Activated CD4-positive, CD25-positive, alpha-beta regulatory T cell treated with anti-CD3 and anti-CD28 coated beads, Interleukin-2, amount 50 U/mL, for 72 hours (primary cell): ENCODE data around the gene YES1.

ENCODE experiments used
- DNase-seq: peaks from one replicate; pipeline ENCODE4 v3.0.0; 2021

YES1 gene

DNA sequence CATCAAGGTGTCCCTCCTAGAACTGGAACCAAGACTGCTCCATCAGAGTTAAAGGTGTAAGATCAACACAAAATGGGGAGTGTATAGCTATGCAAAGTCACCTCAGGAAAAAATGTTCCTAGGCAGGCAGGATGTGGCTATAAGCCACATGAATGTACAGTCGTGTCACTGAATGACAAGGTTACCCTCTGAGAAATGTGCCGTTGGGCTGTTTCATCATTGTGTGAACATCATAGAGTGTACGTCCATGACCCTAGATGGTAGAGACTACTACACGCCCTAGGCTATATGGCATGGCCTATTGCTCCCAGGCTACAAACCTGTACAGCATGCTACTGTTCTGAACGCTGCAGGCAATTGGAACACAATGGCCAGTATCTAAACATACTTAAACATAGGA, 130.1 kb downstream of the YES1 start:
- DNase-seq: no peak

DNA sequence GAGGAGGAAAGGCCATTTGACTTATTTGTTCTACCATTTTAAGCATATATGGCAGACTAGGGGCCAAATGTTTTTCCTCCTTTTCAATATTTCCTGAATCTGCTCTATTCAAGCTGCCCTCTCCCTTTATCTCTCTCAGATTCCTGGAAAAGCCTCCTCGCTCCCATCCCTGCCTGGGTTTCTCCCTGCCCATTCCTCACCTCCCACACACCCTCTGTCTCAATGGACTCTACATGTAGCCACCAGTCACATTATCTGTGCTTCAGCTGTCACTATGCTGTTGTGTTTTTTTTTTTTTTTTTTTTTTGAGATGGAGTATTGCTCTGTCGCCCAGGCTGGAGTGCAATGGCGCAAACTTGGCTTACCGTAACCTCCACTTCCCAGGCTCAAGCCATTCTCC, 131.7 kb downstream of the YES1 start:
- no peak for DNase-seq

DNA sequence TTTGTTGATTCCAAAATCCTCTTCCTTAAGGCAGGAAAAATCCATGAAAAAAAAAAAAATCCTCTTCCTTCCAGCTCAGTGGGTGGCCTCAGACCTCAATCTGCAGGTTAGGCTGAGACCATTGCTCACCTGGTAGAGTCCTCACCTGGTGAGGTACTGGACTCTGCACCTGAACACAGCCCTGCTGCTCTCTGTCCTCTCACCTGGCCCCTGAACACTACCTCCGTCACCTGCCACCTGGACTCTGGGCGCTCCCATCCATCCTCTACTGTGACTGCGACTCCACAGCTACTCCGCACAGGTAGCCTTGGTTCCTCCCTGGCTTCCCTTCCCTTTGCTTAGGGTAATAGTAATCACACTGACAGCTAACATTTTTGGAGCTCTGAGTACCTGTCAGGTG, 132.5 kb downstream of the YES1 start:
- DNase-seq: no peak

DNA sequence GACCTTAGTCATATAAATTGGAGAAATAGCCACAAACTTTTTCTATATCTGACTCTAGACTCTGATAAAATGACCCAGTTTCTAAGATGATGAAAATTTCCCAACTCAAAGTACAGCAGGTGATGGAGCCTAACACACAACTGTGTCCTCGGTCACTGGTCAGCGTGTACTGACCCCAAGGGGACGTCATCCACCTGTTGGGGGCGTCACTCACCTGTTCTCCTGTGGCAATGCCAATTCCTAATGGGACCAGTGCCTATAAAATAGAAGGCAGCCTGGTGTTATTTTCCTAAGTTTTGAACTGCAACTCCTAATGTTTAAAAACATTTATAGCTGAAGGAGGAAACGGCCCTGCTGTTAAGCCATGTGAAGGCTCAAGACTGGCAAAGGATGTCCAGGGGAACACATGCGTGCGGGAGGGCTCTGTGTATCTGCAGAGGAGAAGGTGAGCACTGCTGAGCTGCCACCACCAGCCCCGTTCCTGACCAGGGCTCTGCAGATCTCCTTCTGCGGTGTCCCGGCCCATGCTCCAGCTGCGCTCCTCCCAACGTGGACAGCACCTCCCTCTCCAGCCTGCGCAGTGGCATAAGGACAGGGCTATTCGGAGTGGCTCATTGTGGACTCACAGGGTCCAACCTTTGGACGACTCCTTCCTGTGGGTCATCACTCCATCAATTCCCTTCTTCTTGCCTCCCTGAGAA, 133.4 kb downstream of the YES1 start:
- no peak for DNase-seq

DNA sequence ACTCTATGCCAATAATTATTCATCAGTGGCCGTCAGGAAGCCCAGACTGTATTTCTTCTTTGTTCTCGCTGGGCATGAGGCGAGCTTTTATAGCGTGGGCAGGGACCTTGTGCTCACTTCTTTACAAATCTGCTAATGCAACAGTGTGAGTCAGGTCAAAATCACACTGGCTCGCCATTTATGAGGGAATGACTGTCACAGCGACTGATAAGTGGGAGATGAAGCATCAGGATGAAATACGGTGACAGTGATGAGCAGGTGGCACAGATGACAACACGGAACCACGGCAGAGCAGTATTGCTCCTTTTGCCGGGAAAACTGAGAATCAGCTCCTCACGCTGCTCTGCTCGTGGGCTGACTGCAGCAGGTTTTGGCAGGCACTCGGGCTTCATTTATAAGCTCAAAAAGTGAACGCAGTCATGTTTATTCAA, 134.1 kb downstream of the YES1 start:
- DNase-seq: no peak

DNA sequence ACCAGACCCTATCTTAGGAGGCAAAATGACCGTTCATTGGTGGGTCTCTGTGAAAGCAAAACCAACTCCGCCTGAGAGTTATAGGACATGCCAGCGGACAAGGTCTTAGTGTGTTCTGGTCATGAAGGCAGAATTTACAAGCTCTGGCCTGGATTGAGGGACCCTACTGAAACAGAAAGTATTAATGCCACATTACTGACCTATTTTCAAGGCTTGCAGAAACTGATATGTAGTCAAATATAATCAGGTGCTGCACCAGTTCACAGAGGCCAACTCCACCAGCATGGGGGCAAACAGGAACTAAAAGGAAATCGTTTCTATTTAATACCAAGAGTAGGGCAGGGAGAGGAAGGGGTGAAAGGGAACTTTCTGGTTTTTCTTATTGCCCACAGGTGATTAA, 134.9 kb downstream of the YES1 start:
- no peak for DNase-seq

DNA sequence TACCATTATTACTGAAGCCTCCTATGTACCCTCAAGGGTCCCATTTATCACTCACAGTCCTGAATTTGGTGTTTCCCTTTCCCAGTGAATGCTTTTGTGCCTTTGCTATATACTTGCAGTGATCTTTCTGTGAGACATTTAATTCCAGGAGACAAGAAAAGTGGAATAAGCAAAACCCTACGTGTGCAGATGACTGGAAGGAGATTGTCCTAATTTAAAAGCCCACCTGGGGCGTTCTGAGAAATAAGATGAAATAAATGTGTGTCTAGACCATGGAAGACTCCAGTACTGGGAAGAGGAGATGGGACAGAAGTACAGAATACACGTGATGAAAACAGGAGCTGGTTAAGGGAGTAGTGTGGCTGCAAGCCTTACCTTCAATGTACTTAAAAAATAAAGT, 135.3 kb downstream of the YES1 start:
- DNase-seq: no peak

DNA sequence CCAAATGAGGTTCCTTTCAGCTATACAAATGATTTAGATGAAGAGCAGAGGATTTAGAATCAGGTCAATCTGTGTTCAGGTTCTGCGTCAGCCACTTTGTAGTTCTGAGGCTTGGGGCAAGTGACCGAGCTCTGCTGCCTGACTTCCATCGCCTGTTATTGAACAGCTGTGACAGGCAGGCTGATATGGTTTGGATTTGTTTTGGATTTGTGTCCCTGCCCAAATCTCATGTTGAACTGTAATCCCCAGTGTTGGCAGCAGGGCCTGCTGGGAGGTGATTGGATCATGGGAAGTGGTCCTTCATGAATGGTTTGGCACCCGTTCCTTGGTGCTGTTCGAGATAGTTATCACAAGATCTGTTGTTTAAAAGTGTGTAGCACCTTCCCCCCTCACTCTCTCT, 136.0 kb downstream of the YES1 start:
- no peak for DNase-seq

DNA sequence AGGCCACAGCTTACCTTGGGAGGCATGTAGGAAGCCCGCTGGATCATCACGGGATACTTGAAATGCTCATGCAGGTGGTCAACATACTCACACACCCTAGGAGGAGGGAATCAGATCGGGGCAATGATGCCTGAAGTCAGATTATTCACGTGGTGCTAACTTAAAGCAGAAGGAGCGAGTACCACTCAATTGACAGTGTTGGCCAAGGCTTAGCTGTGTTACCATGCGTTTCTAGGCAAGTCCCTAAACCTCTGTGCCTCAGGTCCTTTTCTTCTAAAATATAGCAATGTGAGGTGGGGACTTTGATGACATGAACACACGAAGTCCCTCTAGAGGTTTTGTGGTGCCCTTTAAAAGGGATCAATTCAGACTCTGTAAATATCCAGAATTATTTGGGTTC, 136.7 kb downstream of the YES1 start:
- no peak for DNase-seq

DNA sequence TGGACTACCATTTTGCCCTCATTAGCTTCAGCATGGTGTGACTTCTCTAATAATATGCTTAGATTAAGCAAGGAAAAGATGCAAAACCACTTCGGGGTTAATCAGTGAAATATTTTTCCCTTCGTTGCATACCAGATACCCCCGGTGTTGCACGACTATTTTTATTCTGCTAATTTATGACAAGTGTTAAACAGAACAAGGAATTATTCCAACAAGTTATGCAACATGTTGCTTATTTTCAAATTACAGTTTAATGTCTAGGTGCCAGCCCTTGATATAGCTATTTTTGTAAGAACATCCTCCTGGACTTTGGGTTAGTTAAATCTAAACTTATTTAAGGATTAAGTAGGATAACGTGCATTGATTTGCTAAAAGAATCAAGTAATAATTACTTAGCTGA, 138.3 kb downstream of the YES1 start:
- no peak for DNase-seq

DNA sequence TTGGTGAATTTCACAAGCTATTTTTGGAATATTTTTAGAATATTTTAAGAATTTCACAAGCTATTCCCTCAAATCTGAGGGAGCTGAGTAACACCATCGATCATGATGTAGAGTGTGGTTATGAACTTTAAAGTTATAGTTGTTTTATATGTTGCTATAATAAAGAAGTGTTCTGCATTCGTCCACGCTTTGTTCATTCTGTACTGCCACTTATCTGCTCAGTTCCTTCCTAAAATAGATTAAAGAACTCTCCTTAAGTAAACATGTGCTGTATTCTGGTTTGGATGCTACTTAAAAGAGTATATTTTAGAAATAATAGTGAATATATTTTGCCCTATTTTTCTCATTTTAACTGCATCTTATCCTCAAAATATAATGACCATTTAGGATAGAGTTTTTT, 138.7 kb downstream of the YES1 start:
- no peak for DNase-seq
